HUES64 (cell line): ENCODE measurements around the gene FYN.

ENCODE experiments used
- H3K27ac ChIP-seq: 2 replicates; pipeline ENCODE4 v1.7.0; 2013; ENCODE audit warnings: low read depth, low read length, inconsistent platforms
- H3K27me3 ChIP-seq: 2 replicates; pipeline ENCODE4 v1.6.1; 2013; ENCODE audit warnings: mild to moderate bottlenecking, low read length; ENCODE audit not compliant: insufficient read depth
- H3K36me3 ChIP-seq: 2 replicates; pipeline ENCODE4 v1.6.1; 2013; ENCODE audit warnings: mild to moderate bottlenecking, low read length; ENCODE audit not compliant: insufficient read depth
- H3K4me1 ChIP-seq: 2 replicates; pipeline ENCODE4 v1.6.1; 2013; ENCODE audit warnings: mild to moderate bottlenecking, low read length, moderate library complexity; ENCODE audit not compliant: insufficient read depth
- H3K4me3 ChIP-seq: 2 replicates; pipeline ENCODE4 v1.5.1; 2013; ENCODE audit warnings: mild to moderate bottlenecking, low read length, moderate library complexity
- H3K9ac ChIP-seq: 2 replicates; pipeline ENCODE4 v1.6.1; 2013; ENCODE audit warnings: mild to moderate bottlenecking, low read depth, low read length
- H3K9me3 ChIP-seq: 2 replicates; pipeline ENCODE4 v1.6.1; 2013; ENCODE audit warnings: low read depth, low read length; ENCODE audit not compliant: insufficient read depth
- WGBS: fragments of 150-250, 120-280 bp; methylation state at CpG from one replicate; pipeline ENCODE4 v1.1.7; 2013; ENCODE audit warnings: missing lambda C conversion rate; 5-methylcytosine and 5-hydroxymethylcytosine counted together

FYN gene

GRCh38 chr6:111660531-111660930 is 212.7 kb downstream of the FYN start:
- Histone ChIP-seq H3K4me3 (no peak overlapping the region), H3K4me1 (peaks cover 48% of the 10 kb centered on the region), H3K36me3 (peaks cover 4% of the 10 kb centered on the region; the same call in 1 of the 2 replicates), H3K9me3 (no peaks in the 10 kb centered on the region), H3K27me3 (no peaks in the 10 kb centered on the region), H3K27ac (no peak overlapping the region), H3K9ac (no peak overlapping the region)
- 97% methylated on average over 2 of the region's 3 CpGs for WGBS

GRCh38 chr6:111658462-111659154 is 214.6 kb downstream of the FYN start:
- Histone ChIP-seq H3K4me3 (no peak overlapping the region), H3K9ac (no peak overlapping the region), H3K27me3 (no peaks in the 10 kb centered on the region), H3K9me3 (no peaks in the 10 kb centered on the region), H3K4me1 (peaks cover 44% of the 10 kb centered on the region), H3K36me3 (peaks cover 4% of the 10 kb centered on the region; the same call in 1 of the 2 replicates), H3K27ac (no peak overlapping the region)
- WGBS = 95% methylated on average over 4 of the region's 4 CpGs

- Histone ChIP-seq H3K36me3 (peaks cover 4% of the 10 kb centered on the region; the same call in 1 of the 2 replicates), H3K9me3 (no peaks in the 10 kb centered on the region), H3K27ac (no peak overlapping the region), H3K27me3 (no peaks in the 10 kb centered on the region), H3K9ac (no peak overlapping the region), H3K4me3 (no peak overlapping the region), H3K4me1 (peaks cover 37% of the 10 kb centered on the region)
- WGBS = 93% methylated on average over 1 of the region's 1 CpG
Measured at GRCh38 chr6:111657146-111657545, 216.1 kb downstream of the FYN start.

- H3K9ac ChIP-seq = no peak overlapping the region
- H3K27me3 ChIP-seq = no peaks in the 10 kb centered on the region
- H3K4me3 ChIP-seq = no peak overlapping the region
- 93% methylated on average over 2 of the region's 2 CpGs for WGBS
- no peaks in the 10 kb centered on the region; the same call in 1 of the 2 replicates for H3K9me3 ChIP-seq
- no peak overlapping the region for H3K27ac ChIP-seq
- H3K4me1 ChIP-seq = peaks cover 14% of the 10 kb centered on the region; the same call in 1 of the 2 replicates
- no peaks in the 10 kb centered on the region for H3K36me3 ChIP-seq
Measured at GRCh38 chr6:111653979-111654378, 219.3 kb downstream of the FYN start.

GRCh38 chr6:111653434-111653833 is 219.8 kb downstream of the FYN start:
- Histone ChIP-seq H3K4me1 (peaks cover 14% of the 10 kb centered on the region; the same call in 1 of the 2 replicates), H3K9me3 (no peaks in the 10 kb centered on the region; the same call in 1 of the 2 replicates), H3K27me3 (no peaks in the 10 kb centered on the region), H3K4me3 (no peak overlapping the region), H3K9ac (no peak overlapping the region), H3K27ac (no peak overlapping the region), H3K36me3 (no peaks in the 10 kb centered on the region)
- WGBS = no CpG with 5 or more reads among the region's 1 CpG

- Histone ChIP-seq H3K9me3 (no peaks in the 10 kb centered on the region; the same call in 1 of the 2 replicates), H3K9ac (no peak overlapping the region), H3K36me3 (no peaks in the 10 kb centered on the region), H3K27ac (no peak overlapping the region), H3K4me3 (no peak overlapping the region), H3K4me1 (peaks cover 14% of the 10 kb centered on the region; the same call in 1 of the 2 replicates), H3K27me3 (no peaks in the 10 kb centered on the region)
- WGBS = 89% methylated on average over 5 of the region's 5 CpGs
Measured at GRCh38 chr6:111652156-111652555, 221.1 kb downstream of the FYN start.

GRCh38 chr6:111651185-111652034 is 221.8 kb downstream of the FYN start:
- Histone ChIP-seq H3K9ac (no peak overlapping the region), H3K9me3 (no peaks in the 10 kb centered on the region; the same call in 1 of the 2 replicates), H3K4me3 (no peak overlapping the region), H3K36me3 (no peaks in the 10 kb centered on the region), H3K27ac (no peak overlapping the region), H3K4me1 (peaks cover 14% of the 10 kb centered on the region; the same call in 1 of the 2 replicates), H3K27me3 (no peaks in the 10 kb centered on the region)
- WGBS = 90% methylated on average over 13 of the region's 13 CpGs

GRCh38 chr6:111650049-111650448 is 223.2 kb downstream of the FYN start:
- Histone ChIP-seq H3K4me1 (peaks cover 14% of the 10 kb centered on the region; the same call in 1 of the 2 replicates), H3K36me3 (no peaks in the 10 kb centered on the region), H3K9ac (no peak overlapping the region), H3K27me3 (no peaks in the 10 kb centered on the region), H3K27ac (no peak overlapping the region), H3K9me3 (no peaks in the 10 kb centered on the region; the same call in 1 of the 2 replicates), H3K4me3 (no peak overlapping the region)
- 84% methylated on average over 9 of the region's 9 CpGs for WGBS

- Histone ChIP-seq H3K4me3 (no peak overlapping the region), H3K9me3 (no peaks in the 10 kb centered on the region; the same call in 1 of the 2 replicates), H3K9ac (no peak overlapping the region), H3K27me3 (no peaks in the 10 kb centered on the region), H3K4me1 (peaks cover 2% of the 10 kb centered on the region; the same call in 1 of the 2 replicates), H3K36me3 (no peaks in the 10 kb centered on the region), H3K27ac (no peak overlapping the region)
- 90% methylated on average over 5 of the region's 5 CpGs for WGBS
Measured at GRCh38 chr6:111648100-111648499, 225.2 kb downstream of the FYN start.

GRCh38 chr6:111646942-111647341 is 226.3 kb downstream of the FYN start:
- Histone ChIP-seq H3K4me1 (no peaks in the 10 kb centered on the region), H3K27ac (no peak overlapping the region), H3K27me3 (no peaks in the 10 kb centered on the region), H3K9me3 (no peaks in the 10 kb centered on the region; the same call in 1 of the 2 replicates), H3K9ac (no peak overlapping the region), H3K36me3 (no peaks in the 10 kb centered on the region), H3K4me3 (no peak overlapping the region)
- 97% methylated on average over 8 of the region's 8 CpGs for WGBS

GRCh38 chr6:111646034-111646433 is 227.2 kb downstream of the FYN start:
- 90% methylated on average over 1 of the region's 2 CpGs for whole genome bisulfite sequencing
- H3K27ac ChIP-seq = no peak overlapping the region

More at GRCh38 chr6:111646034-111646433, 227.2 kb downstream of the FYN start:
- H3K9ac ChIP-seq = no peak overlapping the region
- H3K9me3 ChIP-seq = no peaks in the 10 kb centered on the region; the same call in 1 of the 2 replicates
- no peak overlapping the region for H3K4me3 ChIP-seq
- H3K4me1 ChIP-seq = no peaks in the 10 kb centered on the region
- no peaks in the 10 kb centered on the region for H3K27me3 ChIP-seq
- H3K36me3 ChIP-seq = no peaks in the 10 kb centered on the region
